Colonic mucosa (tissue), 4 donors: ENCODE measurements around the gene GNPDA1. TPM values are rescaled to one million over a fixed set of nuclear protein-coding genes. Genes with fewer than 3 reads are reported as not detected.

Experiments
- DNase-seq: peaks from one replicate; pipeline ENCODE4 v3.0.0-alpha.2; 2020
- H3K27ac ChIP-seq: fragments of 200-600 bp; one replicate; pipeline ENCODE4 v1.8.0; 2021
- H3K27me3 ChIP-seq: fragments of 200-600 bp; one replicate; pipeline ENCODE4 v1.8.0; 2021
- H3K36me3 ChIP-seq: fragments of 200-600 bp; one replicate; pipeline ENCODE4 v1.8.0; 2021
- H3K4me1 ChIP-seq: fragments of 200-600 bp; one replicate; pipeline ENCODE4 v1.8.0; 2021; ENCODE audit warnings: mild to moderate bottlenecking
- H3K4me3 ChIP-seq: fragments of 200-600 bp; one replicate; pipeline ENCODE4 v1.8.0; 2021
- H3K9ac ChIP-seq, 2 donors: one replicate each; pipeline ENCODE4 v1.7.0; 2013; ENCODE audit warnings: control low read depth in 2 of 2, low read depth in 2 of 2, low read length in 2 of 2
- H3K9me3 ChIP-seq: fragments of 200-600 bp; one replicate; pipeline ENCODE4 v1.8.0; 2021
- CTCF ChIP-seq: fragments of 200-600 bp; IDR thresholded peaks from one replicate; pipeline ENCODE4 v1.8.0; 2022; ENCODE audit warnings: antibody characterized with exemption, mild to moderate bottlenecking
- intact Hi-C: fragments of 100-400 bp; cut with DNase I; formaldehyde crosslinking; loops from one replicate; pipeline ENCODE4 v1.14.1; 2022
- total RNA-seq, 2 donors: library from RNA; stranded (reverse); fragmentation: NEBNext Ultra II Directional in 1 of 2; extraction: Animal tissue kit (Norgen Biotek cat#: 25700) in 1 of 2; gene quantifications; one replicate each; pipeline ENCODE4 v1.2.1, GENCODE V29; 2021
- donor health status: healthy.
- donor health status: DM: no; HTN: no; CAD: no.
- donor health status: DM: no; HTN: no; CAD: no.

The GNPDA1 gene
- total RNA-seq, 2 donors from 2014 or later, result 15.5 to 19.6 TPM

GRCh38 chr5:141982626-141983025, 30.2 kb downstream of the GNPDA1 start:
- no peaks in the 10 kb centered on the region for H3K4me1 ChIP-seq
- no peak overlapping the region for H3K27ac ChIP-seq
- H3K9ac ChIP-seq, result no peak overlapping the region
- H3K36me3 ChIP-seq, result peaks cover 12% of the 10 kb centered on the region
- intact Hi-C loops, result no loop called here
- DNase-seq, result no peak
- H3K27me3 ChIP-seq, result no peaks in the 10 kb centered on the region
- no peak overlapping the region for H3K4me3 ChIP-seq
- no peak for TF ChIP-seq CTCF
- no peaks in the 10 kb centered on the region for H3K9me3 ChIP-seq

GRCh38 chr5:141978389-141978788, 34.4 kb downstream of the GNPDA1 start:
- Histone ChIP-seq H3K27me3 (no peaks in the 10 kb centered on the region), H3K9ac (no peak overlapping the region), H3K27ac (no peak overlapping the region), H3K9me3 (no peaks in the 10 kb centered on the region), H3K4me1 (no peaks in the 10 kb centered on the region), H3K36me3 (peaks cover 16% of the 10 kb centered on the region), H3K4me3 (no peak overlapping the region)
- DNase-seq, result no peak
- intact Hi-C loops, result no loop called here
- no peak for TF ChIP-seq CTCF

GRCh38 chr5:141976176-141976575, 36.7 kb downstream of the GNPDA1 start:
- no peak overlapping the region for H3K4me3 ChIP-seq
- H3K27me3 ChIP-seq, result no peaks in the 10 kb centered on the region
- TF ChIP-seq CTCF, result no peak
- peaks cover 14% of the 10 kb centered on the region for H3K36me3 ChIP-seq
- intact Hi-C loops, result no loop called here
- H3K4me1 ChIP-seq, result no peaks in the 10 kb centered on the region
- no peak overlapping the region for H3K9ac ChIP-seq
- DNase-seq, result no peak
- no peak overlapping the region for H3K27ac ChIP-seq
- H3K9me3 ChIP-seq, result no peaks in the 10 kb centered on the region

- Histone ChIP-seq H3K4me3 (no peak overlapping the region), H3K9ac (no peak overlapping the region), H3K9me3 (no peaks in the 10 kb centered on the region), H3K4me1 (peaks cover 3% of the 10 kb centered on the region), H3K27ac (no peak overlapping the region), H3K36me3 (peaks cover 5% of the 10 kb centered on the region), H3K27me3 (no peaks in the 10 kb centered on the region)
- DNase-seq, result no peak
- TF ChIP-seq CTCF, result no peak
- intact Hi-C loops, result no loop called here
Observed at GRCh38 chr5:141973871-141974595, 38.8 kb downstream of the GNPDA1 start.

GRCh38 chr5:141969783-141970771, 42.8 kb downstream of the GNPDA1 start:
- intact Hi-C loops, result loop anchor here (10.0 kb wide), 1 partner anchor 155 kb away; no protein-coding TSS in a partner anchor
- peaks cover 5% of the 10 kb centered on the region for H3K36me3 ChIP-seq
- no peak for DNase-seq
- peak overlapping the region; percentile 98 to 100 for H3K9ac ChIP-seq
- H3K27ac ChIP-seq, result peak overlapping the region; percentile 95
- no peaks in the 10 kb centered on the region for H3K27me3 ChIP-seq
- H3K4me1 ChIP-seq, result peaks cover 3% of the 10 kb centered on the region
- TF ChIP-seq CTCF, result no peak
- peak overlapping the region; percentile 62 for H3K4me3 ChIP-seq
- H3K9me3 ChIP-seq, result no peaks in the 10 kb centered on the region
